Adrenal gland (tissue), 12 donors: ENCODE measurements around the gene MAP4K3. TPM values are rescaled to one million over a fixed set of nuclear protein-coding genes. Genes with fewer than 3 reads are reported as not detected.
A peak's percentile ranks its signal among the peaks of the same experiment; 100 is the strongest.

Source experiments
- DNase-seq, 7 donors: peaks; one replicate each; pipeline ENCODE4 v3.0.0-alpha.2; 2019 to 2020
- H3K27ac ChIP-seq, 5 donors: fragments of 200-600 bp; sonication (generic) in 4 of 5; 1 replicate in 3 of 5; 2 replicates in 2 of 5; pipeline versions ENCODE4 v1.5.1 to v1.8.0; 2016 to 2020; ENCODE audit warnings: mild to moderate bottlenecking in 1 of 5
- H3K27me3 ChIP-seq: fragments of 200-600 bp; 2 replicates; pipeline ENCODE4 v1.8.0; 2021
- H3K36me3 ChIP-seq, 2 donors: fragments of 200-600 bp; replicated peaks in 1 of 2; 1 replicate in 1 of 2; 2 replicates in 1 of 2; pipeline versions ENCODE4 v1.5.1 to v1.8.0; 2018 to 2022
- H3K4me1 ChIP-seq, 2 donors: fragments of 200-600 bp; replicated peaks in 1 of 2; 1 replicate in 1 of 2; 2 replicates in 1 of 2; pipeline versions ENCODE4 v1.5.1 to v1.8.0; 2018 to 2021
- H3K4me3 ChIP-seq, 4 donors: fragments of 200-600 bp; sonication (generic) in 3 of 4; one replicate each; pipeline ENCODE4 v1.5.1; 2016 to 2018
- H3K9me3 ChIP-seq, 3 donors: fragments of 200-600 bp; sonication (generic) in 1 of 3; replicated peaks in 1 of 3; 1 replicate in 2 of 3; 2 replicates in 1 of 3; pipeline versions ENCODE4 v1.5.1 to v1.8.0; 2016 to 2021
- POLR2A ChIP-seq, 2 donors: fragments of 450-650 bp; IDR thresholded peaks; one replicate each; pipeline ENCODE4 v1.6.1; 2017; ENCODE audit warnings: antibody characterized with exemption in 2 of 2, mild to moderate bottlenecking in 2 of 2, moderate library complexity in 1 of 2
- WGBS, 4 donors: extraction: QIAGEN DNeasy Blood & Tissue Kit in 2 of 4; methylation state at CpG; one replicate each; pipeline versions ENCODE4 v1.1.5 to v1.1.7; 2013 to 2017; 5-methylcytosine and 5-hydroxymethylcytosine counted together
- intact Hi-C, 2 donors: fragments of 100-400 bp; cut with DNase I; formaldehyde crosslinking; loops; one replicate each; pipeline versions ENCODE4 v1.14.1 to v1.15.0; 2022 to 2023
- polyA plus RNA-seq, 3 donors: library from polyadenylated mRNA; stranded (reverse); fragments of 200-250 nt in 2 of 3; fragments of 350-450 nt in 1 of 3; fragmentation: Illumina TruSeq in 1 of 3; extraction: RNeasy Lipid Tissue Mini Kit (QIAGEN cat#74804) in 1 of 3; gene quantifications; one replicate each; pipeline ENCODE4 v1.2.3, GENCODE V29; 2013 to 2014
- total RNA-seq, 9 donors: library from RNA; depleted of rRNA in 4 of 9; stranded (reverse); fragments of >200 nt in 4 of 9; fragments of 120-200 nt in 1 of 9; fragmentation: NEBNext Ultra II Directional in 1 of 9; extraction: Animal tissue kit (Norgen Biotek cat#: 25700) in 1 of 9; gene quantifications; one replicate each; pipeline versions ENCODE4 v1.1.0 to v1.2.4, GENCODE V29; 2013 to 2023
- TF ChIP-seq, protein P1 (sequence below), 6 experiments: fragments of 450-650 bp in 4 of 6; fragments of 200-600 bp in 2 of 6; sonication (generic) in 1 of 6; IDR thresholded peaks; 1 replicate in 5 of 6; 2 replicates in 1 of 6; pipeline versions ENCODE4 v1.5.1 to v1.8.0; 2016 to 2021; ENCODE audit warnings: antibody characterized with exemption in 6 of 6, mild to moderate bottlenecking in 2 of 6, moderate library complexity in 1 of 6
- donor health status: healthy with polysubstance abuse.
- donor health status: Bipolar disorder and iron deficiency.
- donor health status: DM: yes; HTN: yes; CAD: no.
- donor health status: DM: no; HTN: no; CAD: no.
- donor health status: DM: no; HTN: no; CAD: no.
- donor health status: DM: yes; HTN: yes; CAD: no.

MAP4K3 gene
- total and polyA plus RNA-seq, 12 donors: 15.4 to 79.7 (median 38.8) TPM

DNA sequence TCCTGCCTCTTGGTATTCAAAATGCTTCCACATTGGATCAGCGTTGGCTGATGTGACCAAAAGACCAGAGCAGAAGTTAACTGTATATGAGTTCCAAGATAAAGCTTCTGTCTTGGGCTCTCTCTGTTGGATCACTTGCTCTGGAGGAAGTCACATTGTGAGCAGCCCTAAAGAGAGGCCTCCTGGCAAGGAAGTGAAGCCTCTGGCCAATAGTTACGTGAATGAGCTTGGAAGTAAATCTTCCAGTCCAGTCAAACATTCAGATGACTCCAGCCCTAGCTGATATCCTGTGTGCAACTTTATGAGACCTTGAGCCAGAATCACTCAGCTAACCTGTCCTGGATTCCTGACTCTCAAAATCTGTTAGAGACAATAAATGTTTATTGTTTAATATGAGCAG lies 125.6 kb downstream of the MAP4K3 start:
- H3K27me3 ChIP-seq: no peaks in the 10 kb centered on the region
- TF ChIP-seq, protein P1, sequence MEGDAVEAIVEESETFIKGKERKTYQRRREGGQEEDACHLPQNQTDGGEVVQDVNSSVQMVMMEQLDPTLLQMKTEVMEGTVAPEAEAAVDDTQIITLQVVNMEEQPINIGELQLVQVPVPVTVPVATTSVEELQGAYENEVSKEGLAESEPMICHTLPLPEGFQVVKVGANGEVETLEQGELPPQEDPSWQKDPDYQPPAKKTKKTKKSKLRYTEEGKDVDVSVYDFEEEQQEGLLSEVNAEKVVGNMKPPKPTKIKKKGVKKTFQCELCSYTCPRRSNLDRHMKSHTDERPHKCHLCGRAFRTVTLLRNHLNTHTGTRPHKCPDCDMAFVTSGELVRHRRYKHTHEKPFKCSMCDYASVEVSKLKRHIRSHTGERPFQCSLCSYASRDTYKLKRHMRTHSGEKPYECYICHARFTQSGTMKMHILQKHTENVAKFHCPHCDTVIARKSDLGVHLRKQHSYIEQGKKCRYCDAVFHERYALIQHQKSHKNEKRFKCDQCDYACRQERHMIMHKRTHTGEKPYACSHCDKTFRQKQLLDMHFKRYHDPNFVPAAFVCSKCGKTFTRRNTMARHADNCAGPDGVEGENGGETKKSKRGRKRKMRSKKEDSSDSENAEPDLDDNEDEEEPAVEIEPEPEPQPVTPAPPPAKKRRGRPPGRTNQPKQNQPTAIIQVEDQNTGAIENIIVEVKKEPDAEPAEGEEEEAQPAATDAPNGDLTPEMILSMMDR (IDR thresholded peaks at IDR 0.05): no peak
- TF ChIP-seq POLR2A (IDR thresholded peaks at IDR 0.05): no peak
- H3K36me3 ChIP-seq: peaks cover 0 to 7% of the 10 kb centered on the region in 2 donors
- H3K4me1 ChIP-seq: no peaks in the 10 kb centered on the region
- no peak overlapping the region for H3K4me3 ChIP-seq
- intact Hi-C loops: no loop called here
- no peak overlapping the region for H3K27ac ChIP-seq
- 57 to 83% (median 73%) methylated on average over 2 of the region's 2 CpGs for WGBS, 4 donors
- DNase-seq: peak in 2 of 7 donors; percentile 3 to 18
- H3K9me3 ChIP-seq: peaks cover 0 to 7% (median 0%) of the 10 kb centered on the region in 3 donors

DNA sequence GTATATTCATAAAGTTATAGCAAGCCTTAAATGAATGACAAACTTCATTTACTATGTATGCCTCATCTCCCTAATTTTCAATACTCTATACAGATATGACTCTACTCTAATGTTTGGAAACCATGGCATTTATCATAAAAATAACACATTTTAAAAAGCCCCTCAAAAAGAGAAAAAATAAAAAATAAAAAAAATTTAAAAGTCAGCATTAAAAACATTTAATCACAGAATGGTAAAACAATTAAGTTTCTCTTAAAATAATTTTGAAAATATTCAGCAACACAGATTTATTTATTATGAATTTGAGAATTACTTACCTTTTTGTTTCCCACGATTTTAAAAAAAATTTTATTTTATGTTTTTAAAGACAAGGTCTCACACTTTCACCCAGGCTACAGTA lies 128.3 kb downstream of the MAP4K3 start:
- Histone ChIP-seq H3K27ac (no peak overlapping the region), H3K36me3 (peaks cover 0 to 7% of the 10 kb centered on the region in 2 donors), H3K4me1 (no peaks in the 10 kb centered on the region), H3K4me3 (no peak overlapping the region), H3K27me3 (no peaks in the 10 kb centered on the region), H3K9me3 (no peaks in the 10 kb centered on the region)
- TF ChIP-seq POLR2A (IDR thresholded peaks at IDR 0.05): no peak
- TF ChIP-seq, protein P1 (IDR thresholded peaks at IDR 0.05): no peak
- intact Hi-C loops: no loop called here
- 52 to 61% (median 54%) methylated on average over 1 of the region's 1 CpG for WGBS, 4 donors
- DNase-seq: no peak

DNA sequence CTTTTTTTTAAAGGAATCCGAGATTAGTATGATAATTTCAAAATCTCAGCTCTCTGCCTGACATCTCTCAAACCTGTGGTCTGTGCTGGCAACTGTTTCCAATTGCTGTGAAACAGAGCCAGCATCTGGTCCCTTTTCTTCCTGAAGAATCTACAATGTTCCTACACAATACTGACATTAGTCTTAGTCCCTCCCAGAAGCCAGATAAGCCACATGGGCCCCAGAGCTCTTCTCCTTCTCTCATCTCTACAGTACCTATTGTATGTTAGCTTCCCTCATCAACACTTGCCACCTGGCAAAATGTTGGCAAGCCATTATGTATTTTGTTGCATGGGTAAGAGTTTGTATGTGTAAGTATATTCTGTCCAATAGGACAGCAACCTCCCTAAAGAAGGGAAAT lies 130.5 kb downstream of the MAP4K3 start:
- no peaks in the 10 kb centered on the region for H3K36me3 ChIP-seq
- no peaks in the 10 kb centered on the region for H3K27me3 ChIP-seq
- no peak for TF ChIP-seq POLR2A (IDR thresholded peaks at IDR 0.05)
- TF ChIP-seq, protein P1 (IDR thresholded peaks at IDR 0.05): no peak
- no peak overlapping the region for H3K4me3 ChIP-seq
- no peak for DNase-seq
- no peaks in the 10 kb centered on the region for H3K4me1 ChIP-seq
- no peak overlapping the region for H3K27ac ChIP-seq
- intact Hi-C loops: no loop called here
- H3K9me3 ChIP-seq: no peaks in the 10 kb centered on the region
- 79 to 84% (median 80%) methylated on average over 1 of the region's 1 CpG for WGBS, 4 donors

DNA sequence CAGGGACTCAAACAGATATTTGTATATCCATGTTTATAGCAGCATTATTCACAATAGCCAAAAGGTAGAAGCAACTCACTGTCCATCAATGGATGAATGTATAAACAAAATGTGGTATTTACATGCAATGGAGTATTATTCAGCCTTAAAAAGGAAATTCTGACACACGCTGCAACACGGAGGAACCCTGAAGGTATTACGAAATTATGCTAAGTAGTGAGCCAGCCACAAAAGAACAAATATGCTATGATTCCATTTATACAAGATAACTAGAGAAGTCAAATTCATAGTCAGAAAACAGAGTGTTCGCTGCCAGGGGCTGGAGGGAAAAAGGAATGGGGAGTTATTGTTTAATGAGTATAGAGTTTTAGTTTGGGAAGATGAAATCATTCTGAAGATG lies 132.4 kb downstream of the MAP4K3 start:
- Histone ChIP-seq H3K27ac (no peak overlapping the region), H3K4me3 (no peak overlapping the region), H3K27me3 (no peaks in the 10 kb centered on the region), H3K36me3 (no peaks in the 10 kb centered on the region), H3K9me3 (no peaks in the 10 kb centered on the region), H3K4me1 (peaks cover 0 to 7% of the 10 kb centered on the region in 2 donors)
- TF ChIP-seq, protein P1 (IDR thresholded peaks at IDR 0.05): no peak
- no peak for TF ChIP-seq POLR2A (IDR thresholded peaks at IDR 0.05)
- 87 to 96% (median 94%) methylated on average over 4 of the region's 4 CpGs for WGBS, 4 donors
- intact Hi-C loops: no loop called here
- DNase-seq: no peak
